ENCODE data around the gene ENG. TPM values are rescaled to one million over a fixed set of nuclear protein-coding genes. Genes with fewer than 3 reads are reported as not detected.

ENG gene
- total RNA-seq, 1 donor from 2014 or later: 565 TPM

DNA sequence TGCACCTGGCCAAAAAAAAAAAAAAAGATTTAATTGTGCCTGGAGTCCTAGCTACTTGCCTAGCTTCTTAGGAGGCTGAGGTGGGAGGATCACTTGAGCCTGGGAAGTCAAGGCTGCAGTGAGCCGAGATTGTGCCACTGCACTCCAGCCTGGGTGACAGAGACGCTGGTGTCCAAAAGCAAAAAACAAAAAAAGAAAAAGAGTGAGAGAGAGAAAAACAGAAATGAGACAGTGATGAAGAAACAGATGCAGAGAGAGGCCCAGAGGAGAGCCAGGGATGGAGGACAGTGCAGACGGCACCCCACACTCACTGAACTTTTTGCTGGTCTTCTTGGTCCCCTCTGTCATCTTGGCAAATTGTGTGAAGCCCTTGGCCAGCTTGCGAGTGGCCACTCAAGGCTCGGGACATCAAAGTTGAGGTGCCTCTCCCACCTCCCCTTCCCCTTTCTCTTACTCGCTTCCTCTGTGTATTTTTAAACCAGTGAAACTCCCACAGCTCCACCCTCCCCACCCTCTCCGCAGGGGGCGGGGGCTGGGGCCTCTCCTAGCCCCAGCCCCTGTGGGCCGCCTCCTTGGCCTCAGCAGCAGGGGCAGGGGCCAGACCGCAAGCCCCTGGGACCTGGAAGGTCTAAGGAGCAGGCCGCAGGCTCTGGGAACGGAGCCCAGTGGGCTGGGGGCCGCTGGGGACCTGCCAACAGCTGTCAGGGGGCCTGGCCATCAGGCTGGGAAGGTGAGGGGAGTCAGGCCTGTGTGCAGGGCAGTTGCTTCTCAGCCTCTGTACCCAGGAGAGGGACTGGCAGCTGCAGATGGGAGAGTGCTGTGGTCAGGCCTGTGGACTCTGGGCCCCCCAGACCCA is 76.0 kb downstream of the ENG start, which contains the start of gene SH2D3C:
TSS of gene SH2D3C (minus strand) at position 387 of the 856 bp plus-strand sequence. CDS start at position 348, 39 bp downstream.
- no peak for DNase-seq (ENCODE audit: extremely low read depth, low read depth, low spot score)

DNA sequence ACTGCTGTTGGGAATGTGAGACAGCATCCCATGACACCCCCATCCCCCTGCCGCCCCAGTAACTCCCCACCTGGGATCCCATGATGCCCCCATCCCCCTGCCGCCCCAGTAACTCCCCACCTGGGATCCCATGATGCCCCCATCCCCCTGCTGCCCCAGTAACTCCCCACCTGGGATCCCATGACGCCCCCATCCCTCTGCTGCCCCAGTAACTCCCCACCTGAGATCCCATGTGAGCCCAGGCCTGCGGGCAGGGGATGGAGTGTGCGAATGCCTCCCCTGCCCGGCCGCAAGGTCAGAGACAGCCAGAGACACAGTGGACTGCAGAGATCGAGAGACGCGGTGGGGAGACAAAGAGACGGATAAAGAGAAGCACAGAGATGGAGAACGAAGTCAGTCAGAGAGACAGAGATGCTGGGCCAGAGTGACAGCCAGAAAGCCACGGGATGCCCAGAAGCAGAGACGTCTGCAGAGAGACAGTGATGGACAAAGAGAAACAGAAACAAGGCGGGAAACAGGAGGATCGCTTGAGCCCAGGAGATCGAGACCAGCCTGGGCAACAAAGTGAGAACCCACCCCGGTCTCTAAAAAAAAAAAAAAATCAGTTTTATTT is 77.0 kb downstream of the ENG start:
- DNase-seq (ENCODE audit: extremely low read depth, low read depth, low spot score): no peak

DNA sequence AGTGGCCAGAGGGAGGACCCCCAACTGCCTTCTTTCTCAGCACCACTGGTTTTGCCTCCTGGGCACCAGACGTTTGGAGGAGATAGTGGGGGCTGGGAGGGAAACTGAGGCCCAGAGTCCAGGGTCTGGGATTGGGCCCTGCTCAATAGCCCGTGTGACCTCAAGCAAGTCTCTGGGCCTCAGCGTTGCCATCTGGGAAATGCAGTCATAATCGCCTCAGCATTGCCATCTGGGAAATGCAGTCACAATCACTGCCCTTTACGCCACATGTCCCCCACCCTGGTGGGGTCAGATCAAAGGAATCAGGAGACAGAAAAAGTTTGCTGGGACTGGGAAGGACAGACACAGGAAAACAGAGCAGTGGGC is 77.6 kb downstream of the ENG start:
- DNase-seq (ENCODE audit: extremely low read depth, low read depth, low spot score): no peak

DNA sequence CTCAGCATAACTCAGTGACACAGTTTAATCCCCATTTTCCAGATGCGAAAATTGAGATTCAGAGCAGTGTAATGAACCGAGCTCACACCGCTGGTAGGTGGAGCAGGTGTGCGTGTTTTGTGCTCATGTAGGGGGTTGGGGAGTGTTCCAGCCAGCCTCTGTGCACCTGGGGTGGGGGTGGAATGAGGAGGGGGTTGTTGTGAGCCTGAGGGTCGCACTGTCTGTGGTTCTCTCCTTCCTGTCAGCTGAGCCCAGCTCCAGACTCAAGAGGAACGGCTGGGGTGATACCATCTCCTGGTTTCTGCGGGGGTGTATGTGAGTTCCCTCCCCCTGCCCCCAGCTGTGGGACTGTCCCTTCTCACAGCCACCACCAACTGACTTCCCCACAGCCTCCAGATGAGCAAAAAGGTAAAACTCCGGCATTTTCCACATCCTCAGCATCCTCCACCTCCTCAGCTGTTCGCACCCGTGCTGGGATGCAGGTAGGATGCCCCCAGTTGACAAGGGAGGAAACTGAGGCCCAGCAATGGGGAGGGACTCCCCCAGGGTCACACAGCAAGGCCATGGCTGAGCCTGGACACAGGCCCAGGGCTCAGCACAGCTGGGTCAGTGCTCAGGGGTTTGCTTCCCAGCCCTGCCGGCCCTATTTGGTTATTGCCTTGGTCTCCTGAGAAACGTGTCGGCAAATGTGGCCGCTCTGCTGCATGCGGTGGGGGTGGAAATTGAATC is 78.1 kb downstream of the ENG start:
- no peak for DNase-seq (ENCODE audit: extremely low read depth, low read depth, low spot score)

DNA sequence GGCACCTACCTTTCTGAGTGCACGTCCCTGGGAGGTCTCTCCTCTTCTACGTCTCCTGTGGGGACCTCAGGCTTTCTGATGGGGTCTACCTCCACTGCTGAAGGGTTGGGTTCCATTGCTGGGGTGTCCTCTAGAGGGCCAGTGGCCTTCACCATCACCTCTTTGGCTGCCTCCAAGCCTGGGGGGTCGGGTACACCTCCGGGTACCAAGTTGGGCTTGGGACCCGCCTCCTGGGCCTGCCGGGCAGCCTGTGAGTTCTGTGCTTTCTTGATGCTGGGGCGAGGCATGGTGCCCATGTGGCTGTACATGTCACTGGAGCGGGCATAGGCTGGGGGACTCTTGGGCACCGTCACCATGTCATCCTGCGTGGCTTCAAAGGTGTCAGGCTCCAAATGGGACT is 80.5 kb downstream of the ENG start:
- no peak for DNase-seq (ENCODE audit: extremely low read depth, low read depth, low spot score)

DNA sequence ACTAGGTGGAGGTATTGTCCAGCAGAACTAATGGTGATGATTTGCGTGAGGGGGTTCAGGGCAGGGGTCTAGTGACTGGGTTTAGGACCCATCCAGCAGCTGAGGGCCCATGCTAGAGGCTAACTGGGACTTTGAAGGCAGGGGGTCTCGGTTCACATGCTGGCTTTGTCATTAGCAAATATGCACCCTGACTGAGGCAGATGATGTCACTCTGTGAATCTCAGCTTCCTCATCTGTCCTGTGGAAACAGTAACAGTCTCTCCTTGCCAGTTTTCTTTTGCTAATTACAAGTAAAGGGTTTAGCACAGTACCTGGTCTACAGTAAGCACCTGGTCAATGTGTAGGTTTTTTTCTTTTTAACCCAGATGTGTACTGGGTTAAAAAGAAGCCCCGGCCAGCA is 81.2 kb downstream of the ENG start:
- no peak for DNase-seq (ENCODE audit: extremely low read depth, low read depth, low spot score)

DNA sequence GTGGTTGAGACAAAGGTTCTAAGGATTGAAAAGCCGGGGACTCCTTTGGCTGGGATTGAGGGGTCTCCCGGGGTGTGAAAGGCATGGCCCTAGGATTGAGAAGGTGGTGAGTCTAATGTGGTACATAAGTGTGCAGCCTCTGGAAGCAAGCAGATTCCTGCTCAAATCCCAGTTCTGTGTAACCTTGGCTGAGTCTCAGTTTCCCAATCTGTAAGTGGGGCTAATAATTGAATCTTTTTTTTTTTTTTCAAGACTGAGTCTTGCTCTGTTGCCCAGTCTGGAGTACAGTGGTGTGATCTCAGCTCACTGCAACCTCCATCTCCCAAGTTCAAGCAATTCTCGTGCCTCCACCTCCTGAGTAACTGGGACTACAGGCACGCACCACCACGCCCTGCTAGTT is 81.9 kb downstream of the ENG start:
- no peak for DNase-seq (ENCODE audit: extremely low read depth, low read depth, low spot score)

DNA sequence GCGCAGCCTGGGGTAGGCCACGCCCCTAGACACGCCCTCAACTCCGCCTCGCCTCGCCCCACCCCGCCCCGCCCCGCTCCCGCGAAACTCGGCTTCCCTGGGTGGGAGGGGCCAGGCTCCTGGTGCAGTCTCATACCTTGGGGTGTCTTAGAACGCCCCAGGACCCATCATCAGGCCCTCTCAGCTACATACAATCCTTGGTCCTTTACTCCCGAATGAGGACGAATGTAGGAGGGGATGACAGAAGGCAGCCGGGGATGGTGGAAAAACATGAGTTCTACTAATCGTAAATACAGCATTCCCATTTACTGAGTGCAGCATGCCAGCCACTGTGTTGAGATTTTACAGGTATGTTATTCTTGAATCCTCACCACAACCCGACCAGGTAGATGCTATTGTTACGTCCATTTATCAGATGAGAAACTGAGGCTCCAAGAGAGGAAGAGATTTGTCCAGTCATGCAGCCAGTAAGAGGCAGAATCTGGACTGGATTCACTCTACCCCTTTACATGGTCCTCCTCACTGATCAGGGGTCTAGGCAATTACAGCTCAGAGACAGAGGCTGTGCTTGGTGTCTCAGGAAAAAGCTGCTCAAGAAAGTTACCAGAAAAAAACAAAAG is 82.8 kb downstream of the ENG start:
- DNase-seq (ENCODE audit: extremely low read depth, low read depth, low spot score): no peak

DNA sequence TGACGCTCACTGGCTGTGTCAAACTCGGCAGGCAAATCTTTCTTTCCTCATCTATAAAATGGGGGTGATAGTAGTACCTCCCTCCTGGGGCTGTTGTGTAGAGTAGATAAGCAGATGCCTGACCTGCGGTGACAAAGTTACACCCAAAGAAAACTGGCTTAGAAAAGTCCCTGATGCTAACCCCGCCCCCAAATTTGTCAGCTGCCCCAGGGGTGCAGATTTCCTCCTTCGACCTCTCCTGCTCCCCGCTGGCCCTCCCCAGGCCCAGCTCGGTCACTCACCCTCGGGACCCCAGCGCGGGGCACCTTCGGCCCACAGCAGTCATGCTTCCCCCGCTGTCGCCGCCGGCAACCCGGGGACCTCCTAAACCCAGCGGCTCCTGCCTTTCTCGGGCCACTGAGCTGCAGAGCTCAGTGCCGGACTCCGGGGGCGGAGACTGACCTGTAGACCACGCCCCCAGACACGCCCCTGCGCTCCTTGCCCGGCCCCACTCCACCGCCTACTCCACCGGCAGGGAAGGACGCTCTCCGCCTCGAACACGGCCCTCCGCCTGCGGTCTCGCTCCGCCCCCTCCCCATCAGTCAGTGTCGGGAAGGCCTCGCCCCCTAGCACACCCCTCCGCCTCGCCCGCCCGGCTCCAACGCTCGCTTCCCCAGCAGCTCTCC is 83.4 kb downstream of the ENG start:
- no peak for DNase-seq (ENCODE audit: extremely low read depth, low read depth, low spot score)

DNA sequence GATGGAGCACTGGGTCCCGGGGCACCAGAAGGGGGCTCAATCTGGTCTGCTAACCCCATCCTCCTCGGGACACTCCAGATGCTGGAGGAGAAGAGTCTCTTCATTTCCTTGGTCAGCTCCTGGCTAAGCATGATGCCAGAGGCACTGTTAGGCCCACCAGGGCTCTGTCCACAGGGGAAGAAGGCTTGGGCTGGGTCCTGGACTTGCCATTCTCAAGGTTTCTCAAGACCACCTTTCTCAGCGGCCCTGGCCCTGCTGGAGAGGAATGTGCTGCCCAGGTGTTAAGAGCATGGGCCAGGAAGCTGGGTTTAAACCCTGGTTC is 83.9 kb downstream of the ENG start:
- no peak for DNase-seq (ENCODE audit: extremely low read depth, low read depth, low spot score)

DNA sequence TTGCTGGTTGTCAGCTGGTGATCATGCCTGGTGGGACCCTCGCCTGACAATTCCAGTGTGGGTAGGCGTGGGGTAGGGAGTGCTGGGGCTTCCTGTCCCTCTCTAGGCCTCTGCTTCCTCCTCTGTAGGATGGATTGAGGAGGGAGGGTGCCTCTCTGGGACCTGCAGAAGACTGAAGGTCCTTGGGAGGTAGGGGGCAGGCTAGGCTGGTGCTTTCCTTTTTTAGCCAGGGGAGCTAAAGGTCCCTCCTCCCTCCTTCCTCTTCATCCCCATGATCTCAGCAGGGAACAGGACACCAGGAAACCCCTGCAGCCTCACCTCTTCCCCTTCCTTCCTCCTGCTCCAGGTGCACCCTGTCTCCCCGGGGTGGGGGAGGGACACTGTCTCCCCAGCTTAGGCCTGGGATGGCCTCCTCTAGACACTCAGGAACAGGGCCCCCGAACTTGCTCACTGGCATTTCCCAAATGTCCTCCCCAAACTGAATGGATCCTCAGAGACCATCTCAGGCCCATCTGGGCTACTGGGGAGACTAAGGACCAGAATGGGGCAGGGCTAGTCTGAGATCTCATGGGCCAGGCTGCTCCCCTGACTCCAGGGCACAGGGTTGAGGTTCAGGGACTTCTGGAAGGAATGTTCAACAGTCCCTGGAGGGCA is 84.4 kb downstream of the ENG start:
- no peak for DNase-seq (ENCODE audit: extremely low read depth, low read depth, low spot score)

DNA sequence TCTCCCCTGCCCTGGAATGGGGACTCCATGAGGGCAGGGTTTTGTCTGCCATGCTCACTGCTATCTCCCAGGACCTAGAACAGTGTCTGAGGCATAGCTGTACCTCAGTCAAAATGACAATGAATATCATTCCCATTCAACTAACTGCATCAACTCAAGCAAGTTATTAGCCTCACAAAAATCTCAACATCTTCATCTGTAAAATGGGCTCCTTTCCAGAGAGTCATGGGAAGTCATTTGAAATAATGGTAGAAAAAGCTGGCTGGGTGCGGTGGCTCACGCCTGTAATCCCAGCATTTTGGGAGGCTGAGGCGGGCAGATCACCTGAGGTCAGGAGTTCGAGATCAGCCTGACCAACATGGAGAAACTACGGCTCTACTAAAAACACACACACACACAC is 85.4 kb downstream of the ENG start:
- no peak for DNase-seq (ENCODE audit: extremely low read depth, low read depth, low spot score)

DNA sequence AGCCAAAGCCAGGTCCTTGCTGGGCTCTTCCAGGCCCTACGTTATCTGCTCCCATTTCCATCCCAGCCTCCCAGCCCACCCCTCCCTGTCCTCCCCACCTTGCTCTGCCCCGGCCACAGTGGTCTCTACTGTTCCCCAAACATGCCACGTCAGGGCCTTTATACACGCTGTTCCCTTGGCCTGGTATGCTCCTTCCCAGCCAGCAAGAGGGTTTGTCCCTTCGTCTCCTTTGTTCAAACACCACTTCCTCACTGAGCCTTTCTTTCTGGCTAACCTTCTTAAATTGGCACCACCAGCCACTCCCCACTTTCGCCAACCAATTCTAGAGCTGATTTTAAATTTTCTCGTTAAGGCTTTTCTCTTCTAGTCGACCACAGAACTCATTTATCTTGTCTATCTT is 85.8 kb downstream of the ENG start:
- no peak for DNase-seq (ENCODE audit: extremely low read depth, low read depth, low spot score)

DNA sequence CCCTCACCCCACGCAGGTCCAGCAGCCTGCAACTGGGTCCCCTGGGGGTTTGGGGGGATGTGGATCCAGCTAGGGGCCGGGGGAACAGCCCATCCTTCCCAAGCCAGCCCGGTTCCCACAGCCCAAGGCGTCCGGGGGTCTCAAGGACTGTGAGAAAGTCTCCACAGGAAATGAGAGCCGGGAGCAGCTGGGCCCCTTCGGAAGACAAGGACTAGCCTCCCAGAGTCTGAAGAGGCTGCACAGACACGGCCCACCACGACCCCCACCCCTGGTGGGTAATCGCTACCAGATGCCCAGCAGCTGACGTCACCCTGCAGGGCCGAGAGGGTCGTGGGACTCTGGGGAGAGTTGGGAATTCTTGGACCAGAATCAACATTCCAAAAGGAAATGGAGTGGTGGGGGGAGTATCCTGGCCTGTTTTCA is 86.5 kb downstream of the ENG start:
- no peak for DNase-seq (ENCODE audit: extremely low read depth, low read depth, low spot score)

DNA sequence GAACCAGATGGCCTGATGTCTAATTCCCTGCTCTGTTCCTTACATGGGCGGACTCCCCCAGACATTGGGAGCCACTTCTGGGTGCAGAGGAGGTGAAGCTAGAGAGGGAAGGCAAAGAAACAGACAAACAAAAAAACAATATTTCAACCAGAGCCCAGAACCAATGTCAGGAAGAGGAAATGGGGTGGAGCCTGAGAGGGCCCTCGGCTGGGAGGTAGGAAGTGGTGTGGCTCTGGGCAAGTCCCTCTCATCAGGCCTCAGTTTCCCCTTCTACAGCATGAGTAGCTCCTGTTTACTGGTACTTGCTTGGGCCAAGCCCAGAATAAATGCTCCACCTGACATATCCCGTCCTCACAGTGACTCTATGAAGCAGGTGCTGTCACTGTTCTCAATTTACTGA is 87.0 kb downstream of the ENG start:
- no peak for DNase-seq (ENCODE audit: extremely low read depth, low read depth, low spot score)

DNA sequence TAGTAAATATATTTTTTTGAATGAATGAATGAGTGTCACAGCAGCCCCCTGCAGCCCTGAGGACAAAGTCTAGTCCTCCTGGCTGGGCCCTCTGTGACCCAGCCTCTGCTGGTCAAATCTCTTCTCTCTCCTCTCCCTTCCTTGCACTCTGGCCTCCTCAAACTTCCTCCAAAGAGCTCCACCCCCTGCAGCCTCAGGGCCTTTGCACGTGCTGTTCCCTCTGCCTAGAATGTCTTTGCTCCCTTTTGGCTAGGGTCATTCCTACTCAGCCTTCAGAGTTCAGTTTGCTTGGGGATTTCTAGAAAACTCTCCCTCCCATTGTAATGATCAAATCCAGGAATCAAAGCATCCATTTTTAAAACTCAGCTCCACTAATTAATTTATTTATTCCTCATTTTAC is 89.0 kb downstream of the ENG start:
- DNase-seq (ENCODE audit: extremely low read depth, low read depth, low spot score): no peak

Measured in glomerular endothelial cell (primary cell).